ENCODE measurements around the gene YIPF1. TPM values are rescaled to one million over a fixed set of nuclear protein-coding genes. Genes with fewer than 3 reads are reported as not detected.

YIPF1 gene
- total and polyA plus RNA-seq, 4 donors = 15.8 to 23.4 (median 18.3) TPM

- intact Hi-C loops (cut with DNase I) = no loop called here
- WGBS, 2 donors = 78 to 86% methylated on average over 6 of the region's 6 CpGs
- Histone ChIP-seq H3K36me3 (ENCODE audit: control insufficient read depth in 1 of 2, insufficient read depth in 2 of 2, low read length in 1 of 2) (peaks cover 0 to 8% of the 10 kb centered on the region in 2 donors), H3K9me3 (ENCODE audit: control insufficient read depth, low read length) (no peaks in the 10 kb centered on the region), H3K27me3 (ENCODE audit: control insufficient read depth in 1 of 2, insufficient read depth in 2 of 2, low read length in 1 of 2) (no peaks in the 10 kb centered on the region), H3K4me3 (ENCODE audit: low read length in 2 of 2) (no peak overlapping the region), H3K27ac (ENCODE audit: low read depth in 1 of 2, low read length in 2 of 2) (no peak overlapping the region), H3K4me1 (ENCODE audit: control insufficient read depth in 1 of 2, insufficient read depth in 2 of 2, low read length in 2 of 2) (no peaks in the 10 kb centered on the region)
- ATAC-seq (ENCODE audit: low FRiP score) (no peak), DNase-seq (no peak)
Observed at GRCh38 chr1:53847980-53848379, 41.6 kb downstream of the YIPF1 start.

GRCh38 chr1:53842347-53842746 is 47.2 kb downstream of the YIPF1 start:
- no peak for ATAC-seq (ENCODE audit: low FRiP score)
- WGBS, 2 donors = 82 to 87% methylated on average over 3 of the region's 3 CpGs

GRCh38 chr1:53838654-53838974 is 51.0 kb downstream of the YIPF1 start:
- no peaks in the 10 kb centered on the region for H3K36me3 ChIP-seq (ENCODE audit: control insufficient read depth in 1 of 2, insufficient read depth in 2 of 2, low read length in 1 of 2)
- H3K4me1 ChIP-seq (ENCODE audit: control insufficient read depth in 1 of 2, insufficient read depth in 2 of 2, low read length in 2 of 2) = peaks cover 0 to 4% of the 10 kb centered on the region in 2 donors
- ATAC-seq (ENCODE audit: low FRiP score) (no peak), DNase-seq (no peak)
- 4 to 6% methylated on average over 2 of the region's 2 CpGs for WGBS, 2 donors
- intact Hi-C loops (cut with DNase I) = no loop called here
- no peaks in the 10 kb centered on the region for H3K9me3 ChIP-seq (ENCODE audit: control insufficient read depth, low read length)
- H3K27me3 ChIP-seq (ENCODE audit: control insufficient read depth in 1 of 2, insufficient read depth in 2 of 2, low read length in 1 of 2) = no peaks in the 10 kb centered on the region
- H3K4me3 ChIP-seq (ENCODE audit: low read length in 2 of 2) = peak overlapping the region; percentile 36 to 91
- no peak overlapping the region for H3K27ac ChIP-seq (ENCODE audit: low read depth in 1 of 2, low read length in 2 of 2)

More at GRCh38 chr1:53842347-53842746, 47.2 kb downstream of the YIPF1 start:
- no peak for DNase-seq
- Histone ChIP-seq H3K27me3 (ENCODE audit: control insufficient read depth in 1 of 2, insufficient read depth in 2 of 2, low read length in 1 of 2) (no peaks in the 10 kb centered on the region), H3K27ac (ENCODE audit: low read depth in 1 of 2, low read length in 2 of 2) (no peak overlapping the region), H3K36me3 (ENCODE audit: control insufficient read depth in 1 of 2, insufficient read depth in 2 of 2, low read length in 1 of 2) (no peaks in the 10 kb centered on the region), H3K4me1 (ENCODE audit: control insufficient read depth in 1 of 2, insufficient read depth in 2 of 2, low read length in 2 of 2) (no peaks in the 10 kb centered on the region), H3K9me3 (ENCODE audit: control insufficient read depth, low read length) (no peaks in the 10 kb centered on the region), H3K4me3 (ENCODE audit: low read length in 2 of 2) (no peak overlapping the region)
- intact Hi-C loops (cut with DNase I) = no loop called here

- no peaks in the 10 kb centered on the region for H3K36me3 ChIP-seq (ENCODE audit: control insufficient read depth in 1 of 2, insufficient read depth in 2 of 2, low read length in 1 of 2)
- WGBS, 2 donors = 0 to 1% methylated on average over 58 to 59 of the region's 59 CpGs
- H3K27me3 ChIP-seq (ENCODE audit: control insufficient read depth in 1 of 2, insufficient read depth in 2 of 2, low read length in 1 of 2) = no peaks in the 10 kb centered on the region
- intact Hi-C loops (cut with DNase I) = no loop called here
- peaks cover 0 to 4% of the 10 kb centered on the region in 2 donors for H3K4me1 ChIP-seq (ENCODE audit: control insufficient read depth in 1 of 2, insufficient read depth in 2 of 2, low read length in 2 of 2)
- no peaks in the 10 kb centered on the region for H3K9me3 ChIP-seq (ENCODE audit: control insufficient read depth, low read length)
- DNase-seq (peak; percentile 93 to 95), ATAC-seq (ENCODE audit: low FRiP score) (peak; percentile 98)
- H3K4me3 ChIP-seq (ENCODE audit: low read length in 2 of 2) = peak within 1 kb of the TSS; percentile 54 to 91
- H3K27ac ChIP-seq (ENCODE audit: low read depth in 1 of 2, low read length in 2 of 2) = peak within 1 kb of the TSS; percentile 88 to 95
Observed at GRCh38 chr1:53837924-53838653, 51.5 kb downstream of the YIPF1 start, which contains the start of gene NDC1. Gene NDC1, minus strand, starts transcription at chr1:53838296. Its CDS starts 35 bp downstream, at chr1:53838261.

- WGBS, 2 donors = 0 to 1% methylated on average over 5 of the region's 5 CpGs
- DNase-seq (no peak), ATAC-seq (ENCODE audit: low FRiP score) (no peak)
- peak overlapping the region; percentile 54 to 91 for H3K4me3 ChIP-seq (ENCODE audit: low read length in 2 of 2)
- peaks cover 0 to 4% of the 10 kb centered on the region in 2 donors for H3K4me1 ChIP-seq (ENCODE audit: control insufficient read depth in 1 of 2, insufficient read depth in 2 of 2, low read length in 2 of 2)
- intact Hi-C loops (cut with DNase I) = no loop called here
- no peaks in the 10 kb centered on the region for H3K36me3 ChIP-seq (ENCODE audit: control insufficient read depth in 1 of 2, insufficient read depth in 2 of 2, low read length in 1 of 2)
- H3K27ac ChIP-seq (ENCODE audit: low read depth in 1 of 2, low read length in 2 of 2) = no peak overlapping the region
- H3K9me3 ChIP-seq (ENCODE audit: control insufficient read depth, low read length) = no peaks in the 10 kb centered on the region
- no peaks in the 10 kb centered on the region for H3K27me3 ChIP-seq (ENCODE audit: control insufficient read depth in 1 of 2, insufficient read depth in 2 of 2, low read length in 1 of 2)
Observed at GRCh38 chr1:53837646-53837923, 52.0 kb downstream of the YIPF1 start.

GRCh38 chr1:53835491-53835890 is 54.1 kb downstream of the YIPF1 start:
- intact Hi-C loops (cut with DNase I) = no loop called here
- no peaks in the 10 kb centered on the region for H3K27me3 ChIP-seq (ENCODE audit: control insufficient read depth in 1 of 2, insufficient read depth in 2 of 2, low read length in 1 of 2)
- no peaks in the 10 kb centered on the region for H3K36me3 ChIP-seq (ENCODE audit: control insufficient read depth in 1 of 2, insufficient read depth in 2 of 2, low read length in 1 of 2)
- peaks cover 0 to 4% of the 10 kb centered on the region in 2 donors for H3K4me1 ChIP-seq (ENCODE audit: control insufficient read depth in 1 of 2, insufficient read depth in 2 of 2, low read length in 2 of 2)
- ATAC-seq (ENCODE audit: low FRiP score) (no peak), DNase-seq (no peak)
- H3K4me3 ChIP-seq (ENCODE audit: low read length in 2 of 2) = no peak overlapping the region
- no peak overlapping the region for H3K27ac ChIP-seq (ENCODE audit: low read depth in 1 of 2, low read length in 2 of 2)
- 59 to 70% methylated on average over 2 of the region's 2 CpGs for WGBS, 2 donors
- no peaks in the 10 kb centered on the region for H3K9me3 ChIP-seq (ENCODE audit: control insufficient read depth, low read length)

- H3K4me1 ChIP-seq (ENCODE audit: control insufficient read depth in 1 of 2, insufficient read depth in 2 of 2, low read length in 2 of 2) = peaks cover 0 to 4% of the 10 kb centered on the region in 2 donors
- DNase-seq = no peak
- intact Hi-C loops (cut with DNase I) = no loop called here
- 91 to 93% methylated on average over 11 of the region's 11 CpGs for WGBS, 2 donors
- no peaks in the 10 kb centered on the region for H3K36me3 ChIP-seq (ENCODE audit: control insufficient read depth in 1 of 2, insufficient read depth in 2 of 2, low read length in 1 of 2)
- H3K4me3 ChIP-seq (ENCODE audit: low read length in 2 of 2) = no peak overlapping the region
- no peaks in the 10 kb centered on the region for H3K9me3 ChIP-seq (ENCODE audit: control insufficient read depth, low read length)
- no peak for ATAC-seq (ENCODE audit: low FRiP score)
- H3K27me3 ChIP-seq (ENCODE audit: control insufficient read depth in 1 of 2, insufficient read depth in 2 of 2, low read length in 1 of 2) = no peaks in the 10 kb centered on the region
- no peak overlapping the region for H3K27ac ChIP-seq (ENCODE audit: low read depth in 1 of 2, low read length in 2 of 2)
Observed at GRCh38 chr1:53834776-53835175, 54.8 kb downstream of the YIPF1 start.

GRCh38 chr1:53833393-53833792 is 56.2 kb downstream of the YIPF1 start:
- WGBS, 2 donors = 91 to 93% methylated on average over 4 of the region's 4 CpGs

GRCh38 chr1:53826367-53826766 is 63.2 kb downstream of the YIPF1 start:
- ATAC-seq (ENCODE audit: low FRiP score) (no peak), DNase-seq (no peak)
- Histone ChIP-seq H3K36me3 (ENCODE audit: control insufficient read depth in 1 of 2, insufficient read depth in 2 of 2, low read length in 1 of 2) (peaks cover 0 to 7% of the 10 kb centered on the region in 2 donors), H3K4me1 (ENCODE audit: control insufficient read depth in 1 of 2, insufficient read depth in 2 of 2, low read length in 2 of 2) (no peaks in the 10 kb centered on the region), H3K27me3 (ENCODE audit: control insufficient read depth in 1 of 2, insufficient read depth in 2 of 2, low read length in 1 of 2) (no peaks in the 10 kb centered on the region), H3K9me3 (ENCODE audit: control insufficient read depth, low read length) (no peaks in the 10 kb centered on the region), H3K27ac (ENCODE audit: low read depth in 1 of 2, low read length in 2 of 2) (no peak overlapping the region), H3K4me3 (ENCODE audit: low read length in 2 of 2) (no peak overlapping the region)
- 91 to 97% methylated on average over 2 of the region's 2 CpGs for WGBS, 2 donors
- intact Hi-C loops (cut with DNase I) = no loop called here

More at GRCh38 chr1:53833393-53833792, 56.2 kb downstream of the YIPF1 start:
- H3K4me1 ChIP-seq (ENCODE audit: control insufficient read depth in 1 of 2, insufficient read depth in 2 of 2, low read length in 2 of 2) = peaks cover 0 to 4% of the 10 kb centered on the region in 2 donors
- no peaks in the 10 kb centered on the region for H3K36me3 ChIP-seq (ENCODE audit: control insufficient read depth in 1 of 2, insufficient read depth in 2 of 2, low read length in 1 of 2)
- no peak overlapping the region for H3K4me3 ChIP-seq (ENCODE audit: low read length in 2 of 2)
- H3K9me3 ChIP-seq (ENCODE audit: control insufficient read depth, low read length) = no peaks in the 10 kb centered on the region
- H3K27me3 ChIP-seq (ENCODE audit: control insufficient read depth in 1 of 2, insufficient read depth in 2 of 2, low read length in 1 of 2) = no peaks in the 10 kb centered on the region
- ATAC-seq (ENCODE audit: low FRiP score) (no peak), DNase-seq (no peak)
- H3K27ac ChIP-seq (ENCODE audit: low read depth in 1 of 2, low read length in 2 of 2) = no peak overlapping the region
- intact Hi-C loops (cut with DNase I) = no loop called here
